HG03439 (cell line): ENCODE results near the gene PIAS1.
"Not testable (repeated sequence)": the region's sequence is repeated elsewhere in the genome, so short reads cannot be mapped to it uniquely, and the experiment has no call there.

ENCODE experiments used
- ATAC-seq: cut with Tn5 transposase; IDR thresholded peaks from one replicate; pipeline ENCODE4 v1.9.1; 2021; ENCODE audit warnings: mild to moderate bottlenecking, moderate library complexity; ENCODE audit not compliant: unreplicated experiment

PIAS1 gene

GRCh38 chr15:68113273-68113672, 59.2 kb downstream of the PIAS1 start:
- ATAC-seq, result no peak

DNA sequence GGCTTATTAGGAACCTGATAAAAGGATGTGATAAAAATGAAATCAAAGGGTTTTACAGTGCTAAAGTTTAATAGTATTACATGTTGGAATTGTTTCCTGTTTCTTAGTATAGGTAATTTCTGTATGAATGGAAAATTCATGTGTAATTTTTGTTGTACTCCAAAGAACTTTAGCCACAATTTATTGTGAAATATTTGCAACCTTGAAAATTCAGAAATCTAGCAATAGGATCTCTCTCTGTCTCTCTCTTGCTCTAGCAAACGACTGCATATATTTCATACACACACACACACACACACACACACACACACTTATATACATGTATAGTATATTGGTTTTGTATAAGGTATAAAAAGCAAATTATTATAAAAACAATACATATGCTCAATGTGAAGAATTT, 59.6 kb downstream of the PIAS1 start:
- no peak for ATAC-seq

- ATAC-seq, result no peak
Observed at GRCh38 chr15:68114356-68114755, 60.2 kb downstream of the PIAS1 start.

- no peak for ATAC-seq
Observed at GRCh38 chr15:68114840-68115239, 60.7 kb downstream of the PIAS1 start.

- ATAC-seq, result no peak
Observed at GRCh38 chr15:68124700-68125099, 70.6 kb downstream of the PIAS1 start.

DNA sequence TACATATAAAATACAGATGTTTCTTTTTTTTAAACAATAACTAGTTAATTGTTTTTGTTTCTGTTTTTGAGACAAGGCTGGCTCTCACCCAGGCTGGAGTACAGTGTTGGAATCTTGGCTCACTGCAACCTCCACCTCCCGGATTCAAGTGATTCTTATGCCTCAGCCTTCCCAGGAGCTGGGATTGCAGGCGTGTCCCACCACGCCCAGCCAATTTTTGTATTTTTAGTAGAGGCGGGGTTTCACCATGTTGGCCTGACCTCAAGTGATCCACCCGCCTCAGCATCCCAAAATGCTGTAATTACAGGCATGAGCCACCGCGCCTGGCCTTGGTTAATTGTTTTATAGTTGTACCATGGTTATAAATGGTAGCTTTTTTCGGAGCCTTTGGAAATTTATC, 72.3 kb downstream of the PIAS1 start:
- no peak for ATAC-seq

- no peak for ATAC-seq
Observed at GRCh38 chr15:68129072-68129471, 75.0 kb downstream of the PIAS1 start.

- no peak for ATAC-seq
Observed at GRCh38 chr15:68130851-68131250, 76.7 kb downstream of the PIAS1 start.

GRCh38 chr15:68137096-68137495, 83.0 kb downstream of the PIAS1 start:
- ATAC-seq, result no peak

GRCh38 chr15:68143129-68143528, 89.0 kb downstream of the PIAS1 start:
- ATAC-seq, result no peak

DNA sequence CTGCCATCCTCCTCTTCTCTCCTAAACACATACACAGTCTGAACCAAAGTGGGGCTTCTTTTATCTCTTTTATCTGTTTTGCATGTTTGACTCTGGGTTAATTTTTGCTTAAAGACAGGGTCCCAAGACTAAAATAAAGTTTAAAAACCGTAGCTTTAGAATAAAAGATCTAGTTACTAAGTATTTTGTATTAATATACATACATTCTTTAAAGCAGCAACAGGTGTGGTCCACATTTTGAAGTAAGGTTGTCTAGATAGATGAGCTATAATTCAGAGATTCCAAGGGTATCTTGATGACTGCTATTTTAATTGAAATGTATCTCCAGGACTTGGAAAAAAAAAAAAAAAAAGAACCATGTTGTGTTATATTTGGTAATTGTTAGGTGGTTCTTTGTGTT, 89.7 kb downstream of the PIAS1 start:
- no peak for ATAC-seq

DNA sequence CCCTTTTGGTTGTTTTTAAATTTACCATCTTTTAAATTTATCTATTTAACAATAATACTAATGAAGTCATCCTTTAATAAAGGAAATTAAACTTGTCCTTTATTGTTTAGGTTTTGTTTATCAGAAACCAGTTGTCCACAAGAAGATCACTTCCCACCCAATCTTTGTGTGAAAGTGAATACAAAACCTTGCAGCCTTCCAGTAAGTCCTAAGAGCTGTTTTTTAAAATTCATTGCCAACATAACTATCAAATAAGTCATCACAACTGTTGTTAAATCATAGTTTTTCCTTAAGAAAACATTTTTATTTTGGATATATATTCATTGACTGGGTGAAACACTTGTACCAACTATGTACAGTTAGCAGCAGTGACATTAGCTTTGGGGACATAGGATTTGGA, 91.6 kb downstream of the PIAS1 start:
- ATAC-seq, result no peak

DNA sequence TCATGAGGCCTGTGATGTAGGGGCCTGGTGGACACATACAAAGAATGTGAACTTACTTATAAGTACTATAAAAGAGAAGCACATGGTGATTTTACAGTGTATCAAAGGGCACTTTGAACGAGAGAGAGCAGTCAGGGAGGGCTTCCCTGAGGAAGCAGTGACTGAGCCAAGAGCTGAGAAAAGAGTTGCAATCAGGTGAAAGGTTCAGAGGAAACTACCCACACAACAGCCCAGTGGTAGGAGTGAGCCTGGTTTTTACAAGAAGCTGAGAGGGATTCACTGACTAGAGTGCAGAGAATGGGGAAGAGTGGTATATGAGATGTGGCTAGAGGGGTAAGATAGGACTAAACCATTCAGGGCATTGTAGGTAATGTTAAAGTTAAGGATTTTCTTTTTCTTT, 93.9 kb downstream of the PIAS1 start:
- ATAC-seq, result no peak

DNA sequence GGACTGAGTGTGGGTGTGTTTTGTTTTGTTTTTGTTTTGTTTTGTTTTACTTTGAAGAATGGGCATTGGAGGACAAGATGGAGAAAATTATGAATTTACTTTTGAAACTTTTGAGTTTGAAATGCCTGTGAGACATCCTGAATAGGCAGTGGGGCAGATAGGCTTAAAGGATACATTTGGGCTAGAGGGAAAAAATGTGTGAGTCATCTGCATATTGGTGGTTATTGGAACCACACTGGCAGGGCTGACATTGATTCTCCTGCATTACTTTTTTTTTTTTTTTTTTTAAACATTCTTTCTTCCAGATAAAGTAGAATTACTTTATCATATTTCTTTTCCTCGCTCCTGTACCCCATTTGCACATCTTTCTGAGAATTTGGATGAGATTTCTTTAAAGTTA, 94.9 kb downstream of the PIAS1 start:
- ATAC-seq, result no peak

DNA sequence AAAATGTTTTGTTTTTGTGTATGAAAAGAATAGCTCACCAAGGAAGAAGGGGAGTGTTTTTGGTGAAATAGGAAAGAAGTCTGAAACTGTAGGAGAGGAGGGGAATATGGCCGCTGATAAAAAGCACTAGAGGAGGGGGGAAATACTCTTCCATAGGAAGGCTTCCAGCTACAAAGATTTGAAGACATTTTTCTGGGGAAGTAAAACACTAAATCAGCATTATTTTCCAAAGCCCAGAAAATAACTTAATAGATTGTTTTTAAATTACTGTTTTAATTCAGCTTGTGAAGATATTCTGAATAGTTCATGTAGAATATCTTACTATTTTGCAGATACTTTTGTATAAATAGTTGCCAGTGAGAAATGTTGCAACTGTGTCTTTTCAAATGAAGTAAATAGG, 96.1 kb downstream of the PIAS1 start:
- ATAC-seq, result no peak

DNA sequence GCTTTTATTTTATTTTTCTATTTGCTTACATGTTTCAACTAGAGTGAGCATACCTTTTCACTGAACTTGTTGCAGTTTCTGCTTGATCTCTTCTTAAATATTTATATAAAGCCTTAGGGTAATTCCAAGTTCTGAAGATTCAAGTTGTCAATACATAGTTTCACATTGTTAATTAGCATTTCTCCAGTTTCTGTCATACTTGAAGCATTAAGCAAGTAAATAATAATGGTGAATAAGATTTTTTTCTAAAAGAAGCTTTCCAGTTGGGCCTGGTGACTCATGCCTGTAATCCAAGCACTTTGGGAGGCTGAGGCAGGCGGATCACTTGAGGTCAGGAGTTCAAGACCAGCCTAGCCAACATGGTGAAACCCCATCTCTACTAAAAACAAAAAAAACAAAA, 97.2 kb downstream of the PIAS1 start:
- no peak for ATAC-seq

- no peak for ATAC-seq
Observed at GRCh38 chr15:68152342-68152741, 98.2 kb downstream of the PIAS1 start.

GRCh38 chr15:68154923-68155559, 100.9 kb downstream of the PIAS1 start:
- ATAC-seq, result no peak

DNA sequence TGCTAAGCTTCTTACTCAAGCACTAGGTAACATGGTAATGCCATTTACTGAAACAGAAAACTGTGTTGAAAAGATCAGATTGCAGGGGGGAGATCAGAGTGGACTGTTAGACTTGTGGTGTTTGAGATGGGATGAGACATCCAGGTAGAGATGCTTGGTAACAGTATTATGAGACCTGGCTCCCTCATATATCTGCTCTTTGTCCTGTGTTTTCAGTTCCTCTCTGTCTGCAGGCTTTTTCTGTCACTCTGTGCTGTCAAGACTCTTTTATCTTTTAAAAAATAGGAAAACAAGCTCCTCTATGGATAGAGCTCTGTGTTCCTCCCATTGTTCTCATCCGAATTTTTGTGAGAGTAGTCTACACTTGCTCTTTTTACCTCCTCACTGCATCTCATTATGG, 103.0 kb downstream of the PIAS1 start:
- no peak for ATAC-seq

DNA sequence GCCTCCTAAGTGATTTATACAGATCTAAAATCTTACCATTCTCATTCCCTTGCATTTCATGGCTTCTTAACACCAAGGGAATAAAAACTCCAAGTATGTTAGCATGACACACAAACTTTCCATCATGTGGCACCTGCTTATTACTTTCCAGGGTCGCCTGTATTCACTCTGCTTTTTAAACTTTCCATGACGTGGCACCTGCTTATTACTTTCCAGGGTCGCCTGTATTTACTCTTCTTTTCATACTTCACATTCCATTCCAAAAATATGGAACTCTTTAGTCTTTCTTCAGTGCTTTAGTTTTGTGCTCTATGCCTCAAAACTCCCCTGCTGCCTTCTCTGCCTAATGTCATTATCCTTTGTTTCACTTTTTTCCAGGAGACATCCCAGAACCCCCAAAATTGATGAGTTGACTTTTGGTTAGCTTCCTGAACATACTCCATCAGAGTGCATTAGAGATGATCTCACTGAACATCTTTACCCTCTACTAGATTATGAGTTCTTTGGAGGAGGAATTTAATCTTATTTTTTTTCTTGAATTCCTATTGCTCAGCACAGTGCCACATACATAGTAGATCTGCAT, 104.0 kb downstream of the PIAS1 start:
- no peak for ATAC-seq

DNA sequence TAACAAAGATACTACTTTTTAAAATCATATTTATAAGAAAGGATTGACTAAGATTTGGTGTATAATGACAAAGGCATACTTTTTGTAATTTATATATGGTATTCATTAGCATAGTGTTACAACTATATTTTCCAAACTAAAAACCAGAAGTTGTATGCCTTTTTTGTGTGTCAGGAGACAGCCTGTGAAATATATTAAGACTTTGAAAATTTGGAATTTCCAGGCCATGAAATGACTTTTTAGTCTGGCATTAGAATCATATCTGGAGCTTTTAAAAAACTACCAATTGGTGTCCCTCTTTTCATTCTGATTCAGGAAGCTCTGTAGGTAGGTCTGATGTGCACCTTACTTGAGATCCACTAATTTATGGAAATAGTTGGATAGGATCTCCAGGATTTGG, 109.1 kb downstream of the PIAS1 start:
- no peak for ATAC-seq

GRCh38 chr15:68166847-68167246, 112.7 kb downstream of the PIAS1 start:
- ATAC-seq, result no peak

DNA sequence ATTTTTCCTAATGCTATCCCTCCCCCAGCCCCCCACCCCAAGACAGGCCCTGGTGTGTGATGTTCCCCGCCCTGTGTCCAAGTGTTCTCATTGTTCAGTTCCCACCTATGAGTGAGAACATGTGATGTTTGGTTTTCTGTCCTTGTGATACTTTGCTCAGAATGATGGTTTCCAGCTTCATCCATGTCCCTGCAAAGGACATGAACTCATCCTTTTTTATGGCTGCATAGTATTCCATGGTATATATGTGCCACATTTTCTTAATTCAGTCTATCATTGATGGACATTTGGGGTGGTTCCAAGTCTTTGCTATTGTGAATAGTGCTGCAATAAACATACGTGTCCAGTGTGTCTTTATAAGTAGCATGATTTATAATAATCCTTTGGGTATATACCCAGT, 117.9 kb downstream of the PIAS1 start:
- not testable (repeated sequence) for ATAC-seq
